Measurements from ENCODE around the gene MAPK8IP2. TPM values are rescaled to one million over a fixed set of nuclear protein-coding genes. Genes with fewer than 3 reads are reported as not detected.
A peak's percentile ranks its signal among the peaks of the same experiment; 100 is the strongest.

MAPK8IP2 gene
- total RNA-seq, 1 experiment from 2014 or later, result 0.79 TPM

DNA sequence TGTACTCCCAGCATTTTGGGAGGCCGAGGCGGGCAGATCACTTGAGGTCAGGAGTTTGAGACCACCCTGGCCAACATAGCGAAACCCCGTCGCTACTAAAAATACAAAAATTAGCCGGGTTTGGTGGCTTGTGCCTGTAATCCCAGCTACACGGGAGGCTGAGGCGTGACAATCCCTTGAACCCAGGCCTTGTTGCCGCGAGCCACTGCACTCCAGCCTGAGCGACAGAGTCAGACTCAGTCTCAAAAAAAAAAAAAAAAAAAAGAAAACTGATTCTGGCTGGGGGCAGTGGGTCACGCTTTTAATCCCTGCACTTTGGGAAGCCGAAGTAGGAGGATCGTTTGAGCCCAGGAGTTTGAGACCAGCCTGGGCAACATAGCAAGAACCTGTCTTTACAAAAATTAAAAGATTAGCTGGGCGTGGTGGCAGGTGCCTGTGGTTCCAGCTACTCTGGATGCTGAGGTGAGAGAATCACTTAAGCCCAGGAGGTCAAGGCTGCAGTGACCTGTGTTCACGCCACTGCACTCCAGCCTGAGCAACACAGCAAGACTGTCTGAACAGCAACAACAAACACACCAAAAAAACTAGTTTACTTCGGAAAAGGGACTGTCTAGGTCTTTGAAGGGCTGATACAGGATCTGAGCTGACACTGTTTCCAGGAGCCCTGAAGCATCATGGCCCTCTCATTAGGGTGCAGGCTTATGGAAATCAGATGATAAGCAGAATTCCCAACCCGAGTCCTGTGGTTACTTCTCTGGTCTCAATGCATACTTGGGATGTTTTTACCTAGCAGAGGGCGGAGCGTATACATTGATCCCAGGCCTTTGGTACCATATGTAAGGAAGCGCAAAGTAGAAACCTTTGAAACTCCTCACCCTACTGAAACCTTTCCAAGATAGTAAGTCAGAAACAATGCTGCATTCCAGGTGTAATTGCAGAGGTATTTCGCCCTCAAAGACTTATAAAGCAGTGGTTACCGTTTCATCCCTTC lies 16.2 kb upstream of the MAPK8IP2 start:
- Histone ChIP-seq H3K4me3 (peak overlapping the region; percentile 89; the same call in 1 of the 2 replicates), H3K4me2 (peak overlapping the region; percentile 93)
- CTCF ChIA-PET, result no interaction called here

GRCh38 chr22:50585238-50585637 lies 15.4 kb upstream of the MAPK8IP2 start:
- Histone ChIP-seq H3K9me3 (ENCODE audit: insufficient read depth, low read depth) (no peaks in the 10 kb centered on the region), H2AFZ (no peak overlapping the region), H3K27me3 (ENCODE audit: insufficient read depth, low read depth) (no peaks in the 10 kb centered on the region), H3K36me3 (ENCODE audit: low read depth) (peaks cover 6% of the 10 kb centered on the region; the same call in 1 of the 2 replicates), H3K4me3 (no peak overlapping the region), H3K9me2 (ENCODE audit: insufficient read depth) (no peaks in the 10 kb centered on the region), H3K79me2 (ENCODE audit: low read depth) (peaks cover 26% of the 10 kb centered on the region), H4K20me1 (ENCODE audit: insufficient read depth) (no peaks in the 10 kb centered on the region), H3F3A (ENCODE audit: insufficient read depth, low read depth) (peaks cover 14% of the 10 kb centered on the region; the same call in 1 of the 2 replicates), H3K4me2 (no peak overlapping the region), H3K27ac (no peak overlapping the region), H3K4me1 (replicated peaks; ENCODE audit: insufficient read depth) (peaks cover 18% of the 10 kb centered on the region)
- BruUV-seq (replicated peaks), result no TSS peak
- no peak for DNase-seq
- ChIA-PET POLR2A (ENCODE audit: unreplicated experiment) (no interaction called here), CTCF (no interaction called here)
- intact Hi-C loops (cut with micrococcal nuclease; ENCODE audit: unreplicated experiment), result no loop called here
- TF ChIP-seq CTCF (conservative IDR thresholded peaks at IDR 0.05), result no peak
- no peak for TF ChIP-seq EZH2 (IDR thresholded peaks at IDR 0.05; ENCODE audit: low read depth)

More for the DNA sequence above, 16.2 kb upstream of the MAPK8IP2 start:
- no peaks in the 10 kb centered on the region for H4K20me1 ChIP-seq (ENCODE audit: insufficient read depth)
- TF ChIP-seq EZH2 (IDR thresholded peaks at IDR 0.05; ENCODE audit: low read depth), result no peak
- no peak for TF ChIP-seq CTCF (conservative IDR thresholded peaks at IDR 0.05)
- POLR2A ChIA-PET (ENCODE audit: unreplicated experiment), result no interaction called here
- no peaks in the 10 kb centered on the region for H3K27me3 ChIP-seq (ENCODE audit: insufficient read depth, low read depth)
- no peak overlapping the region for H2AFZ ChIP-seq
- no peaks in the 10 kb centered on the region for H3K9me3 ChIP-seq (ENCODE audit: insufficient read depth, low read depth)
- peaks cover 30% of the 10 kb centered on the region for H3K79me2 ChIP-seq (ENCODE audit: low read depth)
- H3K4me1 ChIP-seq (replicated peaks; ENCODE audit: insufficient read depth), result peaks cover 18% of the 10 kb centered on the region
- DNase-seq, result no peak
- intact Hi-C loops (cut with micrococcal nuclease; ENCODE audit: unreplicated experiment), result loop anchor here (5.0 kb wide), 1 partner anchor 77 kb away; the partner anchor contains the start of genes LMF2 and NCAPH2
- peaks cover 15% of the 10 kb centered on the region; the same call in 1 of the 2 replicates for H3F3A ChIP-seq (ENCODE audit: insufficient read depth, low read depth)
- BruUV-seq (replicated peaks), result no TSS peak
- no peaks in the 10 kb centered on the region for H3K9me2 ChIP-seq (ENCODE audit: insufficient read depth)
- H3K36me3 ChIP-seq (ENCODE audit: low read depth), result peaks cover 11% of the 10 kb centered on the region; the same call in 1 of the 2 replicates
- H3K27ac ChIP-seq, result no peak overlapping the region

- Histone ChIP-seq H3F3A (ENCODE audit: insufficient read depth, low read depth) (peaks cover 14% of the 10 kb centered on the region; the same call in 1 of the 2 replicates), H3K4me3 (no peak overlapping the region), H3K9me3 (ENCODE audit: insufficient read depth, low read depth) (no peaks in the 10 kb centered on the region), H3K27me3 (ENCODE audit: insufficient read depth, low read depth) (no peaks in the 10 kb centered on the region), H4K20me1 (ENCODE audit: insufficient read depth) (no peaks in the 10 kb centered on the region), H3K27ac (no peak overlapping the region), H3K36me3 (ENCODE audit: low read depth) (peaks cover 5% of the 10 kb centered on the region; the same call in 1 of the 2 replicates), H3K79me2 (ENCODE audit: low read depth) (peaks cover 22% of the 10 kb centered on the region), H3K4me1 (replicated peaks; ENCODE audit: insufficient read depth) (peaks cover 18% of the 10 kb centered on the region), H2AFZ (no peak overlapping the region), H3K4me2 (no peak overlapping the region), H3K9me2 (ENCODE audit: insufficient read depth) (no peaks in the 10 kb centered on the region)
- ChIA-PET POLR2A (ENCODE audit: unreplicated experiment) (no interaction called here), CTCF (interaction anchor here (0.5 kb wide), 1 partner anchor 194 kb away, joined by 6 read pairs; no protein-coding TSS in a partner anchor)
- no peak for TF ChIP-seq EZH2 (IDR thresholded peaks at IDR 0.05; ENCODE audit: low read depth)
- no peak for TF ChIP-seq CTCF (conservative IDR thresholded peaks at IDR 0.05)
- DNase-seq, result no peak
- intact Hi-C loops (cut with micrococcal nuclease; ENCODE audit: unreplicated experiment), result no loop called here
- no TSS peak for BruUV-seq (replicated peaks)
Observed at GRCh38 chr22:50585781-50586180, 14.8 kb upstream of the MAPK8IP2 start.

Measured in PC-9 (cell line).